CD1c-positive myeloid dendritic cell (primary cell): ENCODE results near the gene PARD3B.

Experiments
- DNase-seq: peaks from one replicate; pipeline ENCODE4 v3.0.0-alpha.2; 2016; ENCODE audit errors: extremely low spot score

Gene PARD3B

GRCh38 chr2:205390866-205391265 lies 845.6 kb downstream of the PARD3B start:
- no peak for DNase-seq

DNA sequence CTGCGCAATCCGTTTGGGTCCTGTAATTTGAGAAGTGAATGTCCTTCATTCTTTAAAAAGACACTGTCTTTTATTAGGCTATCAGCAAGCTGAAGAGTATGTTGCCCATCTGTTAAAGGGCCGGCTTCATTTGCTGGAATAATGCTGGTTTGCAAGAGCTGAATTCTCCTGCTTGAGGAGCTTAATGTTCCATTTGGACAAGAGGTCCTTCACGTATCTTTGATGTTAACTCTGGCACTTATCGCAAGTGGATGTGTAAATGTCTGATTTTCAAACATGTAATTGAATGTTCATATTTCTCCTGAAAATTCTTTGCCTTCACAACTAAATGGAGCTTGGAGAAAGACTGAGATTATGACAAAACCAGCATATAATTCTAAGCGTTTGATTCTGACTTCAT lies 856.2 kb downstream of the PARD3B start:
- DNase-seq, result no peak

DNA sequence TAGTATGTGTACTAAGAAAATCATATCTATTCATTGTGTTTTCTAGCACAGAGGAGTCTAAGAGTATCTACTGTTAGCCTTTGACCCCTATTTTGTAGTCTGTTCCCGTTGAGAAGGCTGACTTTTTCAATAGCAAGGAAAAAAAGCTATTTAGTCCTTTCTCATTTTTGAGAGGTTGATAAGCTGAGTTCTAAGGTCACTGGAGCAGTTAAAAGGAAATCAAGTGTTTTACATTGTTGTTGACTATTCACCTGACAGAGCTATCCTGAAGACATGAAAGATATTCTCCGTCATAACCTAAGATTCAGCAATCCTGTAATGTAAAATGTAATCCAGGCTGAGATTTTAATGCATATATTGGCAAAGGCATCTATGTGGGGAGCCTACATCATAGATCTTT lies 856.7 kb downstream of the PARD3B start:
- no peak for DNase-seq

- DNase-seq, result no peak
Observed at GRCh38 chr2:205403244-205403825, 858.1 kb downstream of the PARD3B start.

GRCh38 chr2:205405194-205405593 lies 859.9 kb downstream of the PARD3B start:
- no peak for DNase-seq

DNA sequence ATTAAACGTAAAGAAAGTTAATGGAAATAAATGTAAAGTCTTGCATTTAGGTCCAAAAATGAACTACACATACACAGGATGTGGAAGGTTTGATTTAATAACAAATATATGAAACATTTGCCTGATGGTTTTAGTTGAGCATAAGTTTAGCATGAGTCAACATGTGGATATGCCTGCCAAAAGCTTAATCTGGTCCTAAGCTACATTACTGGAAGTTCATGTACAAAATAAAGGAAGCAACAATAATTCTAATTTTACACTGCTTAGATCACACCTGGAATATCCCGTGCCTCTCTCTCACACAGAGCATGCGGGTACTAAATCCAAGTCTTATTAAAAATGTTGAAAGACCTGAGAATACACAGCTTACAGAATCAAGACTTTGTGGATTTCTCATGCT lies 860.5 kb downstream of the PARD3B start:
- DNase-seq, result no peak

DNA sequence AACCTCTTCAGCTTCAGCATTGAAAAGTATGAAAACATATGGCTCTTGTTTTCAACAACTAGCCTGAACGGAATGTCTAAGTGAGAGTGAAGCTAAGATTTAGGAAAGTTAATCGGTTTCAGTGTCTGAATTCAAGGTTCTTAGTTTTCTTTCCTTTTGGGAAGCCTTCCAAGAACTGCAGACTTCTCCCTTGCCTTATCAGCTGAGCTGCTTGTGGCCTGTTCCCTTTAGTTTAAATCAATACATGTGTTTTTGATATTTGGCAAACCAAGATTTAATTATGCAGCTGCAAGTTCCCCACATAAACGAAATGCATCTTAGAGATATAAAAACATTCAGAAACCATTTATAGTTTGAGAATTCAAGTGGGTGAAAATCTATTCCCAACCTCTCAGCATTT lies 862.7 kb downstream of the PARD3B start:
- DNase-seq, result no peak

DNA sequence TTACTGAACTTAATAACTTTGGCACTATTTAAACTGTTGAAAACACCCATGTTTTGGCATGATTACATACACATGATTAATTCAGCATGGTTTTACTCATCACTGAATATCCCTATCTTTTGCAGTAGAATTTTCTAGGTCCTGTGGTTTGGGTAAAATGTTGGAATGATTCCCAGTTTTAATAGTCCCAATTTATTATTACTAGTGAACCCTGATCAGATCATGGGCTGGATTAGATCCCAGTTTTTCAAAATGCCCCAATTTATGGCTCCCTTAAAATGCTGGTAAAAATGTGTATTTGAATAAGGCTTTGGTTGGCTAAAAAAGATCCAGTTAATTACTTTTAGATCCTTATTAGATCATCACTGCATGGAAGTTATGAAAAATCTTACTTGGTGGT lies 863.4 kb downstream of the PARD3B start:
- no peak for DNase-seq

GRCh38 chr2:205409411-205409810 lies 864.1 kb downstream of the PARD3B start:
- no peak for DNase-seq

DNA sequence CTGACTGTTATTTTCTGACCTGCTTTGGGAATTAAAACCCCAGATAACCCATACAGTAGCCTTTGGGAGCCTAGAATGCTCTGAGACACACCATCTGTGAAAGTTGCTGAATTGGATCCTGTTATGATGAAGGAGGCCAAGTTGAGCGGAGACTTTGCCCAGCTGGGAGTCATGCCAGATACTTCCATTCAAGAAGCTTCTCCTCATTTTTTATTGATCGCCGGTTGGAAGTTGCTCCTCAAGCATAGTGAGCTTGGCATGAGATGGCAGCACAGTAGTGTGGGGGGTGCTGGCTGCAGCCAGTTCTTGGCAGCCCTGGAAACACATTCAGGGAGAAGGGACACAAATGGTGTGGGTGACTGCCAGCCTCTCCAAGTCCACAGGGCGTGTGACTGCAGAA lies 866.3 kb downstream of the PARD3B start:
- DNase-seq, result no peak

DNA sequence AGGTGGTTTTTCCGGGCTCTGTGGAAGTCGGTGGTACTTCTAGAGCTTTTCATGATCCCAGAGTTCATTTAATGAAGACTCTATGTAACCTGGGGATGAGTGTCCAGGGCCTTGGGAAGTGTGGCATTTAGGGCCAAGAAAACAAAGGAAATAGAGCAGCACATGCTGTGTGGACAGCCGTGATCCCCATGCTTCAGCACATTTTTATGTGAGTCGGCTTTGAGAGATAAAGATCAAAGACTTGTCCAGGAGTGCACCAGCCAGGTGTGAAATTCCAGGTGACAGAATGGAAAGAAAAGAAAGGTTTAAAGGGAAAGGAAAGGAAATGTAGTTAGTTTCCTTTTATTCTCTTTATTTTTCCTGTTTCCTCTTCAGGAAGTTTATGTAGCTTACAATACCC lies 879.1 kb downstream of the PARD3B start:
- no peak for DNase-seq

- no peak for DNase-seq
Observed at GRCh38 chr2:205425102-205425501, 879.8 kb downstream of the PARD3B start.

DNA sequence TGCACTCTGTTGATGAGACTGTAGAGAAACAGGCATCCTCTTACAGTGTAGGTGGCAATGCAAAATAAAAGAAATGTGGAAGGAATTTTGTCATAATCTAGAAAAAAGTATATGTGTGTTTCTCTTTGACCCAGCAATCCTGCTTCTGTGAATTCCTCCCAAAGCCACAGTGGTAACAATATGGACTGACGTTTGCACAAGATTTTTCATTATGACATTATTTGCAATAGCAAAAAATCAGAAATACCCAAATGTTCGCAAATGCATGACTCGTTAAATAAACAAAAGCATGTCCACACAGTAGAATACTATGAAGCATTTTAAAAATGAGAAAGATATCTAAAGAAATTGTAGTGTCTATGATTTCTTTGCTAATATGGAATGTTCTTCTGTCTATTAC lies 881.8 kb downstream of the PARD3B start:
- no peak for DNase-seq

DNA sequence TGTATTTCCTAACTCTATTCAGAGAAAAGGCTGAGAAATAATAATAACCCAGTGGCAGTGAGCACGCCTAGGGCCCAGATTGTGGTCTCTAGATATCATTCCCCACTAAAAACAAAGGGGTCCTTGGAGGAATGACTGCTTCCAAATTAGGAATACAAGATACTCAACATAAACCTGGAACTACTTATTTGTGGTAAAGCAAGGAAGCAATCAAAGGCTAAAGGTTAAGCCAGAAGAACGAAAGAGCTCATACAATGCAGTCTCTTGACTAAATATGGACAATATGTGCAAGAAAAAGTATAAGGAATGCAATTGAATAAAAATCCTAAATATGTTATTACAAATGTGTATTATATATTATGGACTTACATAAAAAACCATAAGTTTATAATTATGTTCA lies 883.5 kb downstream of the PARD3B start:
- no peak for DNase-seq

DNA sequence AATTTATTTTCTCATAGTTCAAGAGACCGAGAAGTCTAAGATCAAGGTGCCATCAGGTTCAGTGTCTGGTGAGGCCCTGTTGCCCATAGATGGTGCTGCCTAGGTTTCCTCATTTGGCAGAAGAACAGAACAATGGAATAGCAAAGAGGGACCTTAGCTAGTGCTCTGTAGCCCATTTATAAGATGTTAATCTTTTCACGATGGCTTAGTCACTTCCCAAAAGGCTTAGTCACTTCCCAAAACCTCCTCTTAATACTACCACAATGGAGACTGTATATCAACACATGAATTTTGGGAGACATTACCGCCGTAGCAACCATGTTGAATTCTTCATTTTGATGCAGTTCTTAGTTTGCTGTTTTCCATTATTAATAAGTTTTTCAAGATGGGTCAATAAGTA lies 890.7 kb downstream of the PARD3B start:
- no peak for DNase-seq

DNA sequence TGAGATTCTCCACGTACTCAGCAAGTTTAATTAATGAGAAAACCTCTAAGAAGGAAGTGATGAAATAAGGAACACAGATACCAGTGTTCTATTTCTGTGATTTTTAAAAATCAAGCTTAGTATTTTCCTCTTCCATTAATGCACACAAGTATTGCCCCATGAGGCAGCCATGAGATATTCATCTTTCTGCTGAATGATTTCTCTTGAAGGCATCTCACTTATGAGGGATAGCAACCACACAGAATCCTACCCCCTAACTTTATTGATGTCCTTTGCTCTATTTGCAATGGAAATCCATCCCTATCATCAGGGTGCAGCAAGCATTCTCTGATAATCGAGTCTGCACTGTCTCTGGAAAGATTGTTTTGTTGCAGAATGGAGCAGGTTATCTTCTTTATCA lies 893.0 kb downstream of the PARD3B start:
- DNase-seq, result no peak

- DNase-seq, result no peak
Observed at GRCh38 chr2:205439621-205440020, 894.3 kb downstream of the PARD3B start.

DNA sequence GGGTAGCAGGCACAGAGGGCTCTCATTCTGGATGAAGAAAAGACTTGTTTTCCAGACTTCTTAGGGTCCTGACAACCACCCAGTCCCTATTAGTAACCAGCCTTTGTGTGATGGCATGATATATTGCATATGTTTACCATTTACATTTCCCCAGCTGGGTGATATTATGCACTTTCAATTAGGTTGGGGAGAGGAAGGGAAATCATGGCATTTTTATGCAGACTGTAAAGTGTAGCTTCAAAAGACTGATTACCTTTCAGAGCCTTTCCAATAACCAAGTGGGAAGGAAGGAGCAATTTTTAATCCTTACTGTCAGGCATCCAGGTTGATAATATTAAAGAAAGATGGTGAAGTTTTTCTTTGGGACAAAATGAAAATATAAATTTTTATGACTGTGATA lies 896.2 kb downstream of the PARD3B start:
- DNase-seq, result no peak

DNA sequence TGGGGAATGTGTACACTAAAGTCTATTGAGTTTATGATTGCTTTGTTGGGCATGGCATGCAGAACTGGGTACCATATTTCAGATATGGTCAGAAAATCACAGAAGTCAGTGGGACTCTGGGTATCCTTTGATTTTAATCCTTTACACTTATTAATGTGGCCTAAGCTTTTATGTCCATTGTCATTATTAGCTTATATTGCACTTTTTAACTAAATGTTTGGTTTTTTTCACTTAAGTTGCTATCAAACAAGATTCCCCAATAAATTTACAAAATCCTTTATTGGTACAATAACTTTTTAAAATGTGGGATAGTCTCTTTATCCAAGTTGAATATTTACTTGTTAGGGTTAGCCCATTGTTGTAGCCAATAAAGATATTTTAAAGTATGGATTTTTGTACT lies 902.9 kb downstream of the PARD3B start:
- DNase-seq, result no peak

DNA sequence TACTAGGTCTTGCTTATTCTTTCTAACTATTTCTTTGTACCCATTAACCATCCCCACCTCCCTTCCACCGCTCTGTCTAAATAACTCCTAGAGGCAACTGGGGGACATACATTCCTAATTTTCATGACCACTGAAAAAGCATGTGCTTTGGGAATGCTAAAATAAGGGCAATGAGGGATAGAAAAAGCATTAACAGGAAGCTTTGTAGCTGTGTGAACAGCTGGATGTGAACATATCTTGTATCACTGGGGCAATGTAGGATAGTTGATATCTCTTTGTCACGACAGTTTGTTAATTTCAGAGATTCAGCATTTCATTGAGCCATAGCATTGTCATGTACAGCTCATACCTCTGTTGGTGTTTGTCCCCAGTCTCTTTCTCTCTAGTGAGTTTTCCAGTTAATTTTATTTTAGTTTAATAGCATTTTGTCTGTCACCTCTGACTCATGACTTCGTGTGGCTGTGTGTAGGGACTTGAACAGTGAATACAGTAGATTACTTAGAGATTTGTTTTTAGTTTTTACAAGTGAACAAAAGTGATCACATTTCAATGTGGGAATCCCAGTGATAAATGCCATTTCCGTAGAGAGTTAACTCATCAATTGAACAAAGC lies 906.7 kb downstream of the PARD3B start:
- DNase-seq, result no peak

GRCh38 chr2:205453202-205453601 lies 907.9 kb downstream of the PARD3B start:
- no peak for DNase-seq

- no peak for DNase-seq
Observed at GRCh38 chr2:205456682-205457081, 911.4 kb downstream of the PARD3B start.

DNA sequence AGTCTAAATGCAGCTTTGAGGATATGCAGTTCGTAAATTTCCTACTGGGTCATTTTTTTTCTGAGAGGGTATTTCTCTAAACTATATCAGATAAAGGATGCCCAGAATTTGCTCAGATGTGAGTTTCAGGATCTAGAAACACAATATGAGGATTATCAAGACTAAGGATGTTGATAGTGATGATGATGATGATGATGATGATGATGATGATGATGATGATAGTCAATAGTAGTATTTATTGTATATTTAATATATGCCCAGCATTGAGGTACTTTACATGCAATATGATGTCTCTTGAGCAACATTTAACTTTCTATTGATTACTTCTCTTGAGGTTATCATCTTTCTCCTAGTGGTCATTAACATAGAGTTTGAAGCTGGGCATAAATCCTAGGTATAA lies 914.9 kb downstream of the PARD3B start:
- DNase-seq, result no peak

GRCh38 chr2:205461169-205461568 lies 915.9 kb downstream of the PARD3B start:
- DNase-seq, result no peak
